H9 (cell line): ENCODE data around the gene BRMS1L. TPM values are rescaled to one million over a fixed set of nuclear protein-coding genes. Genes with fewer than 3 reads are reported as not detected.
A peak's percentile ranks its signal among the peaks of the same experiment; 100 is the strongest.
"Not testable (repeated sequence)": the region's sequence is repeated elsewhere in the genome, so short reads cannot be mapped to it uniquely, and the experiment has no call there.

ENCODE experiments used
- DNase-seq: peaks from one replicate; pipeline ENCODE4 v3.0.0-alpha.2; 2017
- H2AFZ ChIP-seq: one replicate; pipeline ENCODE4 v1.6.1; 2013; ENCODE audit warnings: mild to moderate bottlenecking, low read length, control low read depth, moderate library complexity
- H2AK5ac ChIP-seq: 2 replicates; pipeline ENCODE4 v1.6.1; 2013; ENCODE audit warnings: low read length, control low read depth, mixed read lengths; ENCODE audit not compliant: insufficient read length
- H2BK120ac ChIP-seq: one replicate; pipeline ENCODE4 v1.6.1; 2013; ENCODE audit warnings: low read depth, mild to moderate bottlenecking, low read length, control low read depth, inconsistent platforms; ENCODE audit not compliant: poor library complexity, severe bottlenecking
- H2BK12ac ChIP-seq: 2 replicates; pipeline ENCODE4 v1.6.1; 2013; ENCODE audit warnings: low read length, control low read depth, mixed read lengths, low read depth; ENCODE audit not compliant: insufficient read length
- H2BK15ac ChIP-seq: 2 replicates; pipeline ENCODE4 v1.6.1; 2013; ENCODE audit warnings: low read depth, low read length, control low read depth
- H2BK20ac ChIP-seq: one replicate; pipeline ENCODE4 v1.6.1; 2013; ENCODE audit warnings: low read depth, mild to moderate bottlenecking, low read length, control low read depth, inconsistent platforms; ENCODE audit not compliant: poor library complexity, severe bottlenecking
- H2BK5ac ChIP-seq: 2 replicates; pipeline ENCODE4 v1.6.1; 2013; ENCODE audit warnings: low read length, control low read depth, mixed read lengths; ENCODE audit not compliant: insufficient read length
- H3K14ac ChIP-seq: 2 replicates; pipeline ENCODE4 v1.6.1; 2013; ENCODE audit warnings: low read length, control low read depth; ENCODE audit not compliant: insufficient read depth
- H3K18ac ChIP-seq: 2 replicates; pipeline ENCODE4 v1.6.1; 2013; ENCODE audit warnings: low read depth, mild to moderate bottlenecking, mixed read lengths, low read length, control low read depth; ENCODE audit not compliant: insufficient read length
- H3K23ac ChIP-seq: 2 replicates; pipeline ENCODE4 v1.6.1; 2013; ENCODE audit warnings: low read length, control low read depth, mixed read lengths, low read depth; ENCODE audit not compliant: insufficient read length
- H3K23me2 ChIP-seq: 2 replicates; pipeline ENCODE4 v1.6.1; 2013; ENCODE audit warnings: low read depth, mild to moderate bottlenecking, mixed read lengths, low read length, control low read depth; ENCODE audit not compliant: insufficient read length, poor library complexity, severe bottlenecking
- H3K27ac ChIP-seq: 2 replicates; pipeline ENCODE4 v1.5.1; 2013; ENCODE audit warnings: low read length, control low read depth, mixed read lengths, low read depth; ENCODE audit not compliant: insufficient read length
- H3K27me3 ChIP-seq: 2 replicates; pipeline ENCODE4 v1.6.1; 2013; ENCODE audit warnings: low read length, control low read depth, inconsistent platforms; ENCODE audit not compliant: insufficient read depth
- H3K4ac ChIP-seq: 2 replicates; pipeline ENCODE4 v1.6.1; 2013; ENCODE audit warnings: low read depth, mild to moderate bottlenecking, control low read depth, inconsistent platforms, low read length, moderate library complexity
- H3K4me1 ChIP-seq: 2 replicates; pipeline ENCODE4 v1.6.1; 2013; ENCODE audit warnings: low read length, control low read depth, inconsistent platforms; ENCODE audit not compliant: insufficient read depth
- H3K4me2 ChIP-seq: 2 replicates; pipeline ENCODE4 v1.6.1; 2013; ENCODE audit warnings: low read length, control low read depth, mixed read lengths; ENCODE audit not compliant: insufficient read length, insufficient read depth
- H3K56ac ChIP-seq: 2 replicates; pipeline ENCODE4 v1.6.1; 2013; ENCODE audit warnings: low read depth, mild to moderate bottlenecking, mixed read lengths, low read length, control low read depth; ENCODE audit not compliant: insufficient read length
- H3K79me1 ChIP-seq: 2 replicates; pipeline ENCODE4 v1.6.1; 2013; ENCODE audit warnings: low read depth, mild to moderate bottlenecking, moderate library complexity, low read length, control low read depth, inconsistent platforms; ENCODE audit not compliant: insufficient read depth, poor library complexity, severe bottlenecking
- H3K79me2 ChIP-seq: 2 replicates; pipeline ENCODE4 v1.6.1; 2013; ENCODE audit warnings: low read length, control low read depth, inconsistent platforms; ENCODE audit not compliant: insufficient read depth
- H3K9ac ChIP-seq: 2 replicates; pipeline ENCODE4 v1.6.1; 2013; ENCODE audit warnings: low read length, control low read depth, mixed read lengths; ENCODE audit not compliant: insufficient read length; ENCODE audit errors: extremely low read depth
- H3K9me3 ChIP-seq: one replicate; pipeline ENCODE4 v1.6.1; 2013; ENCODE audit warnings: low read depth, low read length, inconsistent platforms; ENCODE audit not compliant: control insufficient read depth
- H3T11ph ChIP-seq: one replicate; pipeline ENCODE4 v1.6.1; 2013; ENCODE audit warnings: mild to moderate bottlenecking, low read length, control low read depth, inconsistent platforms
- H4K20me1 ChIP-seq: one replicate; pipeline ENCODE4 v1.6.1; 2013; ENCODE audit not compliant: control insufficient read depth, insufficient read length, insufficient read depth
- H4K5ac ChIP-seq: 2 replicates; pipeline ENCODE4 v1.6.1; 2013; ENCODE audit warnings: low read depth, mild to moderate bottlenecking, mixed read lengths, low read length, control low read depth; ENCODE audit not compliant: insufficient read length
- H4K8ac ChIP-seq: replicated peaks from 2 replicates; pipeline ENCODE4 v1.6.1; 2013; ENCODE audit warnings: low read length, control low read depth, mixed read lengths, low read depth; ENCODE audit not compliant: insufficient read length
- H4K91ac ChIP-seq: 2 replicates; pipeline ENCODE4 v1.6.1; 2013; ENCODE audit warnings: low read depth, mild to moderate bottlenecking, moderate library complexity, mixed read lengths, low read length, control low read depth; ENCODE audit not compliant: insufficient read length
- H3K27ac Mint-ChIP-seq, 3 experiments: 2 replicates in 2 of 3; 3 replicates in 1 of 3; pipeline ENCODE4 v1.8.0; 2020 to 2021; ENCODE audit warnings: mixed read lengths in 3 of 3, mild to moderate bottlenecking in 1 of 3, moderate library complexity in 1 of 3
- H3K27me3 Mint-ChIP-seq: 2 replicates; pipeline ENCODE4 v1.8.0; 2021; ENCODE audit warnings: low read depth, mild to moderate bottlenecking, moderate library complexity, mixed read lengths
- H3K36me3 Mint-ChIP-seq, 3 experiments: 2 replicates in 2 of 3; 3 replicates in 1 of 3; pipeline ENCODE4 v1.8.0; 2020 to 2021; ENCODE audit warnings: low read depth in 3 of 3, mixed read lengths in 3 of 3; ENCODE audit not compliant: insufficient read depth in 1 of 3
- H3K4me1 Mint-ChIP-seq, 2 experiments: 2 replicates each; pipeline ENCODE4 v1.8.0; 2020; ENCODE audit warnings: mixed read lengths in 2 of 2
- H3K4me3 Mint-ChIP-seq, 2 experiments: 2 replicates in 1 of 2; 3 replicates in 1 of 2; pipeline ENCODE4 v1.8.0; 2020 to 2021; ENCODE audit warnings: mild to moderate bottlenecking in 2 of 2, mixed read lengths in 2 of 2, moderate library complexity in 1 of 2
- H3K9me3 Mint-ChIP-seq, 2 experiments: 2 replicates in 1 of 2; 3 replicates in 1 of 2; pipeline ENCODE4 v1.8.0; 2020; ENCODE audit warnings: mild to moderate bottlenecking in 2 of 2, mixed read lengths in 2 of 2, moderate library complexity in 1 of 2
- CTCF ChIP-seq: fragments of 200-600 bp; sonication (generic); conservative IDR thresholded peaks from 3 replicates; pipeline ENCODE4 v1.8.0; 2021; ENCODE audit warnings: antibody characterized with exemption, mild to moderate bottlenecking
- WGBS: extraction: QIAGEN DNeasy Blood & Tissue Kit; methylation state at CpG from one replicate; pipeline ENCODE4 v1.1.7; 2013; ENCODE audit warnings: missing lambda C conversion rate, low lambda C conversion rate, mixed read lengths; ENCODE audit not compliant: insufficient read length; ENCODE audit errors: extremely low coverage; 5-methylcytosine and 5-hydroxymethylcytosine counted together
- total RNA-seq: library from RNA; stranded (reverse); gene quantifications from 2 replicates; pipeline ENCODE4 v1.2.1, GENCODE V29; 2021

Gene BRMS1L
- total RNA-seq, 1 experiment from 2014 or later: 12.9 TPM

- not testable (repeated sequence) for H2BK12ac ChIP-seq, H3K4me1 ChIP-seq, H3K79me2 ChIP-seq, H2BK20ac ChIP-seq, H3K9me3 Mint-ChIP-seq, H4K8ac ChIP-seq, H3K9me3 ChIP-seq, H3K56ac ChIP-seq, H3K79me1 ChIP-seq, H2BK120ac ChIP-seq, H3K27ac ChIP-seq, H2BK15ac ChIP-seq, H3T11ph ChIP-seq, H2AFZ ChIP-seq, H3K27me3 ChIP-seq, H3K23ac ChIP-seq, H3K36me3 Mint-ChIP-seq, H4K91ac ChIP-seq, H2BK5ac ChIP-seq, H3K23me2 ChIP-seq, H3K4ac ChIP-seq, H4K5ac ChIP-seq, H3K27me3 Mint-ChIP-seq, H2AK5ac ChIP-seq, H4K20me1 ChIP-seq
- peak; percentile 51; the same call in 2 of the 3 replicates for TF ChIP-seq CTCF
- H3K4me3 Mint-ChIP-seq: peak within 1 kb of the TSS; percentile 85 to 95
- Histone ChIP-seq H3K4me2 (peak within 1 kb of the TSS; percentile 93), H3K9ac (peak within 1 kb of the TSS; percentile 88), H3K14ac (peak within 1 kb of the TSS; percentile 87), H3K18ac (peak within 1 kb of the TSS; percentile 84)
- H3K27ac Mint-ChIP-seq: peak within 1 kb of the TSS; percentile 51 to 94 (median 93); a peak in 5 of 7 replicates
- peaks cover 15 to 17% of the 10 kb centered on the region in 2 experiments for H3K4me1 Mint-ChIP-seq
- WGBS: no CpG with 5 or more reads among the region's 66 CpGs
- peak; percentile 93 for DNase-seq
Observed at GRCh38 chr14:35808638-35809563, 17.2 kb upstream of the BRMS1L start, which contains the start of gene RALGAPA1. Gene RALGAPA1 (minus strand): TSS chr14:35809295. CDS start chr14:35808835, 460 bp downstream.
